GM12865 (cell line): Measurements from ENCODE around the gene LCNL1.

Experiments
- DNase-seq: peaks from one replicate; pipeline ENCODE4 v3.0.0; 2010; ENCODE audit warnings: low read depth
- H3K4me3 ChIP-seq: 2 replicates; pipeline ENCODE4 v1.5.1; 2011; ENCODE audit warnings: mild to moderate bottlenecking, low read depth, low read length, control low read depth
- CTCF ChIP-seq: IDR thresholded peaks from 2 replicates; pipeline ENCODE4 v1.5.1; 2011; ENCODE audit warnings: low read length, control low read depth, low read depth, inconsistent platforms; ENCODE audit not compliant: insufficient read depth; ENCODE audit errors: missing control alignments

LCNL1 gene

GRCh38 chr9:136979769-136980587, 2.8 kb upstream of the LCNL1 start:
- DNase-seq, result no peak
- no peak for TF ChIP-seq CTCF
- no peak overlapping the region for H3K4me3 ChIP-seq

DNA sequence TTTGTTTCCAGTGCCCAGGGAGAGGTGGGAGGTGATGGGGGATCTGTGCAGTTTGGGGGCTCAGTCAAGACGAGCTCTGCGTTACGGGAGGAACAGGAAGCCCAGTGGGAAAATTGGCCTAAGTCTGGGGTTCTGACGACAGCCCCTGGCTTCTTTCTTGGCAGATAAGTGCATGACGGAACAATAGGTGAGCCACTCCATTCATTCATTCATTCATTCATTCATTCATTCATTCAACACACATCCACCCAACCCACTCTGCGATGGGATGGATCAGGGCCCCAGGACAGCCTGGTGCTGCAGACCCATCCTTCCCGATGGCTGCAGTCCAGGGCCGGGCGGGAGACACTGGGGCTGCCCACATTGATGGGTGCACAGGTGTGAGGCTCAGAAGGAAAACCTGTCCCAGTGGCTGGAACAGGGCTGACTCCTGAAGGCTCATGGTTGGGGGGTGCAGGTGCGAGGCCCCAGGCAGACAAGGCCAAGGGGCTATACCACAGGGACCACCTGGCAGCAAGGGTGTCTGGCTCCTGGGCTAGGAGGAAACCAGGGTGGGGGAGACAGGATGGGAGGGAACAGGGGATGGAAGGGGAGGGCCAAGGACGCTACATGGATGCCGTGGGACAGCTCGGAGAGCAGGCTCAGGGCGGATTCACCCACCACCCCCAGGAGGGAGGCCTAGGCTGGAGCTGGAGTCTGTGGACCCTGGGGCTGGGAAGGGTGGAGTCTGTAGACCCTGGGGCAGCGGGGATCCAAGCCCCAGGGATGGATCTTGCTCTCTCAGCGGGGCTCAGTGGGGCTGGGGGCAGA, 1.9 kb upstream of the LCNL1 start:
- H3K4me3 ChIP-seq, result no peak overlapping the region
- no peak for TF ChIP-seq CTCF
- no peak for DNase-seq

- no peak for DNase-seq
Measured at GRCh38 chr9:136981588-136982231, 1.1 kb upstream of the LCNL1 start.

GRCh38 chr9:136983167-136983566, 374 bp downstream of the LCNL1 start:
- DNase-seq, result no peak
- no peak overlapping the region for H3K4me3 ChIP-seq
- no peak for TF ChIP-seq CTCF

More at GRCh38 chr9:136981588-136982231, 1.1 kb upstream of the LCNL1 start:
- TF ChIP-seq CTCF, result no peak
- no peak overlapping the region for H3K4me3 ChIP-seq

DNA sequence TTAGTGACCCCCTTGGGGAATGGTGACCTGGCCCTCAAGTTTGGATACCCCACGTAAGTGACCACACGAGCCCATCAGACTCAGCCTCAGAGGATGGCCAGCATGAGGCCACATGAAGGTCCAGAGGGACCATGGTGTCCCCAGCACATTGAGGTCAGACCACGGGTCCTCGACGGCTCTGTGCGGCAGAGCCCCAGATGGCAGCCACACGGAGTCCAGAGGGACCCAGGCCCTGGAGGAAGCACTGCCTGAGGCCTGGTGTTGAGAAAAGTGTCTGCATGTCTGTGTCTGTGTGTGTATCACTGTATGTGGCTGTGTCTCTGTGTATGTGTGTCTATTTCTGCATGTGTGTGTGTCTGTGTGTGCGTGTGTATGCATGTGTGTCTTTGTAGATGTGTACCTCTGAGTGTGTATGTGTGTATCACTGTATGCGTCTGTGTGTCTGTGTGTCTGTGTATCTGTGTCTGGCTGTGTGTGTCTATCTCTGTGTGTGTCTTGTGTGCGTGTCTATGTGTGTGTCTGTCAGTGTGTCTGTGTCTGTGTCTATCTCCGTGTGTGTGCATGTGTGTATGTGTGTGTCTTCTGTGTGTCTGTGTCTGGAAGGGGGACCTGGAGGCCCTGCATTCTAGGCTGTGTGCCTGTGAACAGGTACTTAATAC, 992 bp downstream of the LCNL1 start:
- no peak for TF ChIP-seq CTCF
- no peak for DNase-seq
- no peak overlapping the region for H3K4me3 ChIP-seq

GRCh38 chr9:136984464-136985026, 1.8 kb downstream of the LCNL1 start:
- DNase-seq, result no peak
- H3K4me3 ChIP-seq, result no peak overlapping the region
- TF ChIP-seq CTCF, result no peak
